HG03095 (cell line): ENCODE data around the gene TEPSIN.
"Not testable (repeated sequence)": the region's sequence is repeated elsewhere in the genome, so short reads cannot be mapped to it uniquely, and the experiment has no call there.

Experiments
- ATAC-seq: cut with Tn5 transposase; IDR thresholded peaks from one replicate; pipeline ENCODE4 v1.9.1; 2021; ENCODE audit warnings: moderate library complexity; ENCODE audit not compliant: unreplicated experiment

The TEPSIN gene

DNA sequence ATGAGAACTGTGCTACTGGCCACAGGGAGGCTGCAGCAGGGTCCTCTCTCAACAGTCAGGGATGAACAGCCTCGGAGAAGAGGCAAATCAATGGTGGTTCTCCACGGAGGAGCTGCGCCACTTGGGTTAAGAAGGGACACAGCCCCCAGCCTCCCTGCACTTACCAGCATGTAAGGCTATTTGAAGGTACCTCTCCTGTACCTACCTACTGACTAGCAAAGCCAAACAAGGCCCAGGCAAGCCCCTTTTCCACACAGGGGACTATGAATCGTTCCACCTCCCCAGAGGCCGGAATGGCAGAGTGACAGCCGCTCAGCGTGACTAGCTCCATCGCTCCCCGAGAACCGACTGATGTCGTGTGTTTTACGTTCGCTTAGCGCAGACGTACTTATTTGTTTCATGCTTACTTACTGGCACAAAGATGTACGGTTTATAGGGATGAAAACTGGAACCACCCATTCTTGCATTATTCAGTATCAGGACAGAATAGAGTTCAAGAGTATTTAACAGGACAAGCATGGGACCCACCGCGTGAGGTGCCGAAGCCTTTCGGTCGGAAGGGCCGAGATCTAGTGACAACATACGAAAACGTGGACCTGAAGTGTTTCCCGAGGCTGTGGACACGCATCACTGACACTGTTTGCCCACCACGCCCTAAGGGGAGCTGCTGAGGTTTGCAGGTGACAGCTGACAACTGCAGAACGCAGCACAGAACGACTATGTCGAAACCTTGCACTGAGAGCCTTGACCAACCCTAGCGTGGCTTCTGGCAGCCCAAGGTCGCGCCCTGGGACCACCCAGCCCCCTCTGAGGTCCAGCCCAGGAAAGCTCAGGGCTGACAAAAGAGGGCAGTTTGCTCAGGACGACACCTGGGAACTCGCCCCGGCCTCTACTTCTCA, 1.0 kb downstream of the TEPSIN start:
- ATAC-seq: no peak

DNA sequence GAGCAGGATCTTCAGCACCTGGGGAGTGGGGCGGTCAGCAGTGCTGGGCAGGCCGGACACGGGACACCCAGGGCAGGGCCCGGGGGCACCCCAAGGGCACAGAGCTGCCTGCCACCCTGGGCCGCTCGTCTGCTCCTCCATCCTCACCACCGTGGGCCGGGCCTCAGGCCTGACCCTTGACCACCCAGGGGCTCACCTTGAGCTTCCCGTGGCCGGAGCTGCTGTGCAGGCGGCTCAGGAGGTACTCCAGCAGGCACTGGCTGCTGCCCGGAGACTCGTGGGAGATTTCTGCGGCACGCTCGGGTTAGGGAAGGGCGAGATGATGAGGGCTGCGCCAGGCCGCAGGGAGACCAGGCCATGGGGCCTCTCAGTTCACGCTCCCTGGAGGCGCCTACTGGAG, 2.1 kb downstream of the TEPSIN start:
- ATAC-seq: no peak

DNA sequence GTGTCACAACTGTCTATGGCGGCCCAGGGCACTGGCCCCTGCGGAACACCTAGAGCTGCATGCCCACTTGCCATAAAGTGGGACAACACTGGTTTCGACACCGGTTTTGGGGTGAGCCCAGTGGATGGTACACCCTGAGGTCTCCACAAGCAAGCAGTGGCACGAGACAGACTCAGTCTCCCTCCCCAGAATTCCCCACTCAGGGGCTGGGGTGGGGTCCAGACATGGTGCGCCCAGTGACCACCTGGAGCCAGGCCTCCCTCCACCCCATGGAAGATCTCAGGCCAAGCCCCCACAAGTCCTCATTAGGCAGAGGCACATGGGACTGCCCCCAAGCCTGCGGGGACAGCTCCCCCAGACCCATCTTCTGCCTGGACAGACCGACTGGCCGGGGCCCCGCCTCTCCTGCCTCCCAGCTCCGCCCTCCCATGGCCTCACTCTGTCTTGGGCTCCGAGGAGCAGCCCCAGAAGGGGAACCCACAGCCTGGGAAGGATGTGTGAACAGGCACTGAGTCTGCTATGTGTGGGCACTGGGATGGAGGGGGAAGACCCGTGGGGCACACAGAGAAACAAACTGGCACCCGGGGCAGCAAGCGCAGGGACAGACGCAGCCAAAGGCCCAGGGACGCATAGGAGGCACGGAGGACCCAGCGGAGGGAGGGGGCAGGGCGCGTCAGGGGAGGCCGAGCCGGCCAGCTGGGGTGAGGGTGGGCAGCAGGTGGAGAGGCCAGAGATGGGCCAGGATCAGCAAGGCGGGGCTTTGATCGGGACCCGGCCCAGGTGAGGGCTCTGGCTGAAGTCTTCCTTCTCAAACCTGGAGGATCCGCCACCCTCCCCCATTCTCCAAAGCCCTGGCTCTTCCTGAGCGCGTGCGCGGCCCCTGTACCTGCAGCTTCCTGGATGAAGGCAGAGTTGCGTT, 2.8 kb downstream of the TEPSIN start:
- no peak for ATAC-seq

DNA sequence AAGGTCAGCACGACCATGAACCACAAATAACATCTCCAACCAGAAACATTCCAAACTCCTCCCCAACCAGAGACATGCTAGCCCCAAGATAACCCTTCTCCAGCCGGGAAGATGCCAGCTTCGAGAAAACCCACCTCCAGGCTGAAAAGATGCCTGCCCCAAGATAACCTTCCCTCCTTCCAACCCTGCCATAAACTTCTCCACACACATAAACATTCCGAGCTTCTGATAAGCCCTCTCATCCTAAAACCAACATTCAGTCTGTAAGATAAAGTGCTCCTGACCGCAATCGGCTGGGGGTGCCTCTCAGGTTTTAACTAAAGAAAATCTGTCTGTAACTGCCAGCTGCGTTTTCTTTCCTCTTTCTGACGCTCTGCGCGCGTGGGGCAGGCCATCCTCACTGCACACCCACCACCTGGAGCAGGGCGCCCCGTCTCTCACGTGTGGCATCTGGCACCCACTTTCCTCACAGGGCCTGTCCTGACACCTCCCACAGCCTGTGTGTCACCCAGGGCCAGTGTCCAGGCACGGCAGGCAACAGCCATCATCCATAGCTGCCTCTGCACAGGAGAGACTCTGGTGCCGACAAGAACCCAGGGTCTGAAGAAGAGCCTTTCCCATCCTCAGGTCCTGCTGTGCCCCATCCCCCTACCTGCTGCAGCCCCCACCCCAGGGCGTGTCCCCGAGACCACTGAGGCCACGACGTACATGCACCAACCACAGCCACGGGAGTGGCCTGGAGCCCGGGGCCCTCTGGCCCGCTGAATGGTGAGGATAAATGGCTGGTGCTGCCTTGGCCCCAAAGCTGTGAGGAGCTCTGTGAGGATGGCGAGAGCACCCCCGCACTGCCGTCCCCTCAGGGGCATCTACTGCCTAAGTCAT, 3.7 kb downstream of the TEPSIN start:
- no peak for ATAC-seq

GRCh38 chr17:81234506-81234855, 4.4 kb downstream of the TEPSIN start:
- no peak for ATAC-seq

DNA sequence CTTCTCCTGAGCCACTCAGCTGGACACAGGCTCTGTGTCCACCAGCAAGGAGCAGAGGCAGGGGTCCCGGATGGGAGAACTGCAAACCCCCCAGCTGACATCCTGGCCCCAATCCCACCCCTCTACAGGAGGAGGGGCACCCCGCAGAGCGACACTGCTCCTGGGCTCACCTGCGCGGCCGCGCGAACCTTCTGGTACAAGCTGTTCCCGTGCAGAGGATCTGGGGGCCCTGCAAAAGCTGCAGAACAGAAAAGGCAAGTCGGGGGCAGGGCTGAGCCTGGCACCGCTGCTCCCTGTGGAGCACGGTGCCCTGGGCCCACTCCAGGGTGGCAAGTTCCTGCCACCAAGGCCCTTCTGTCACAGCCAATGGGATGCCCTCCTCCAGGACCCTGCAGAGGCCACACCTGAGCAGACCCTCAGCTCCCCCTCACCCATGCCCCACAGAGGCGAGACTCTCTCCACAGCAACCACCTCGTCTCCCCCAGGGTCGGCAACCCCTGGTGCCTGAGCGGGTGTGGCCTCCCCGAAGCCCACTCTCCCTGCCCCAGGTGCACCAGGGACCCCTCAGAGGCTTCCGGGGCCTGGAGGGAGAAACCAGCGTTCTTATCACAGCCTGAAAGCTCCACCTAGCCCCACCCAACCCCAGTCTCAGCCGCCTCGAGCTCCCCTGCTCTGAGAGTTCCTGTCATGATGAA, 4.9 kb downstream of the TEPSIN start:
- ATAC-seq: no peak

- ATAC-seq: no peak
These were observed 5.5 kb downstream of the TEPSIN start for GRCh38 chr17:81233316-81233715.

DNA sequence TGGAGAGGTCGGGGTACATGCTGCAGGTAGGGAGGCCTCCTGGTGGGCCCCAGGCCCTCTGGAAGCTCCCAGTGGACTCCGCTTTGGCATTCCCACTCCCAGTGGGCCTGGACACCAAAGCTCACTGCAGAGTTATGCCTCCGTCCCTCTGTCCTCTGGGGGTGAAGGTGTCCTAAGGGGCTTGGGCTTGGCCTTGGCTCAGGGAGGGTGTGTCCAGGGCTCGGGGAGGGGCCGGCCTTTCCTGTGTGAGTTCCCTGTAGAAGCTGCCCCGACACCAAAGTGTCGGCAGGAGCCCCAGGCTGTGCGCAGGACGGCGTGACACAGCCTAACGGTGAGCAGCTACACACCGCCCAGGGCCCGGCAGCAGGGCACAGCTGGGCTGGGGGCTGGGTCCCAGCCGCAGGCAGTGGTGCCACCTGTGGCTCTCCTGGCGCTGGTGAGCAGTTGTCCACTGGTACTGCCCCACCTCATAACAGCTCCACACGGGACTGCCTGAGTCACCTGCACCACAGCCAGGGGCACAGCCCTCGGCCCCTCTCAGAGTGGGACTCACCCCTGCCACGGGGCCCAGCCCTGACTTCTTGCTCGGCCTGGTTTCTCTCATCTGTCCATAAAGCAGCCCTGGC, 6.1 kb downstream of the TEPSIN start:
- ATAC-seq: no peak

- no peak for ATAC-seq
These were observed 6.9 kb downstream of the TEPSIN start for GRCh38 chr17:81231766-81232581.

DNA sequence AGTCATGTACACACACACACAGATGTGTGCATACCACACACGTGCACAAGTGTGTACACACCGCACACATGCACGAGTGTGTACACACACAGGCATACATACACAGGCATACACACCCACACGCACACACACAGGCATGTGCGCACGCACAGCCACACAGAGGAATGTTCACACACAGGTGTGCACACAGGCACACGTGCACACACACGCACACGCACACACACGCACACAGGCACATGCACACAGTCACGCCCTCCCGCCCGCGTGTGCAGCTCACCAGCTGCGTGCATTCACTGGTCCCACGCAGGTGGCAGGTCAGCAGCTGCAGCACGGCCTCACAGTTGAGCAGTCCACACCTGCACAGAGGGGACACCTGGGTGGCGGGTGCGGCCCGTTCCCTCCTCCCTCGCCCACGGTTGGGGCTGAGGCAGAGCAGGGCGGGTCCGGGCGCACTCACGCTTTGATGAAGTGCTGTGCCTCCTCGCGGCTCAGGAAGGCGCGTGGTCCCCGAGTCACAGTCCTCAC, 7.7 kb downstream of the TEPSIN start:
- no peak for ATAC-seq

DNA sequence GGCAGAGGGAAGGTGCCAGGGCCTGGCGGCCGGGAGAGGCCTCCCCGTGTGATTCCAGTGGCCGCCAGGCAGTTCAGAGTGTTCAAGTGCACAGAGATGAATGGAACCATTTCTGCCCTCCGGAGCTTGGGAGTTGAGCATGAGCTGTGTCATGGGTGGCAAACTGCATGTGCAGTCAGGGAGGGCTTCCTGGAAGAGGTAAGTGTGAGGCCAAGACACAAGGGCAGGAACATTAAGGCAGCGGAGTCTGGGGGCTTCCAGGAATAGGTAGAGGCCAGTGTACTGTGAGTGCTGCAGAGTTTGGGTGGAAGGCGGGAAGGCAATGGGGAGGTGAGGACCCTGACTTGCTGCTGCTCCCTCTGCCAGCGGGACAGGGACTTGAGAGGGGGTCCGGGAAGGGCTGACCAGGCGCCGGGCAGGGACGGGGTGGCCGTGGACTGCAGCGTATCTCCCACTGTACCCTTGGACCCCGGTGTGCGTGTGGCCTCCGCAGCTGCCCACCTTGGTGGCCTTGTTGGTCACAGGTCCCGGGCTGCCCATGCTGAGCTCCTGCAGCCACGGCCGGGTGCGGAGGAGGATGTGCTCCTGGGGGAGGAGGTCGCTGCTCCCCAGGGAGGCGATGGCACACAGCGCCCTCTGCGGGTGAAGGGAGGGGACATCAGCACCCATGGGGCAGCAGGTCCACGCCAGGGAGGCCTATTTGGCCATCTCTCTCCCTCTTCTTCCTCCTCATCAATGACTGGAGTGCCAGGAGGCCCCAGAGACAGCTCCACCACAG, 8.6 kb downstream of the TEPSIN start:
- ATAC-seq: no peak

DNA sequence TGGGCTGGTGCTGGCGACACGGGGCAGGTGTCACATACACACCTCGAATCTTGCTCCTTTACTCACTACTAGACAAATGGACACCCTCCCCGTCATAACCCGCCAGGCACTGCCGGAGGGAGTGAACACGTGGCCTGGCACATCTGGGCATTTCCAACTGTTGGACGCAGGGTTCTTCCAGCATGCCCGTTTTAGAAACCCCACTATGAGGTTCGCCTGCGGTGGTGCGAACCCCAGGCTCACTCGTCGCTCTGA, 9.3 kb downstream of the TEPSIN start:
- no peak for ATAC-seq

GRCh38 chr17:81228834-81229665, 9.8 kb downstream of the TEPSIN start:
- ATAC-seq: no peak

GRCh38 chr17:81228420-81228819, 10.4 kb downstream of the TEPSIN start:
- no peak for ATAC-seq

GRCh38 chr17:81227630-81228029, 11.2 kb downstream of the TEPSIN start:
- not testable (repeated sequence) for ATAC-seq

GRCh38 chr17:81223762-81224130, 15.1 kb downstream of the TEPSIN start:
- no peak for ATAC-seq

DNA sequence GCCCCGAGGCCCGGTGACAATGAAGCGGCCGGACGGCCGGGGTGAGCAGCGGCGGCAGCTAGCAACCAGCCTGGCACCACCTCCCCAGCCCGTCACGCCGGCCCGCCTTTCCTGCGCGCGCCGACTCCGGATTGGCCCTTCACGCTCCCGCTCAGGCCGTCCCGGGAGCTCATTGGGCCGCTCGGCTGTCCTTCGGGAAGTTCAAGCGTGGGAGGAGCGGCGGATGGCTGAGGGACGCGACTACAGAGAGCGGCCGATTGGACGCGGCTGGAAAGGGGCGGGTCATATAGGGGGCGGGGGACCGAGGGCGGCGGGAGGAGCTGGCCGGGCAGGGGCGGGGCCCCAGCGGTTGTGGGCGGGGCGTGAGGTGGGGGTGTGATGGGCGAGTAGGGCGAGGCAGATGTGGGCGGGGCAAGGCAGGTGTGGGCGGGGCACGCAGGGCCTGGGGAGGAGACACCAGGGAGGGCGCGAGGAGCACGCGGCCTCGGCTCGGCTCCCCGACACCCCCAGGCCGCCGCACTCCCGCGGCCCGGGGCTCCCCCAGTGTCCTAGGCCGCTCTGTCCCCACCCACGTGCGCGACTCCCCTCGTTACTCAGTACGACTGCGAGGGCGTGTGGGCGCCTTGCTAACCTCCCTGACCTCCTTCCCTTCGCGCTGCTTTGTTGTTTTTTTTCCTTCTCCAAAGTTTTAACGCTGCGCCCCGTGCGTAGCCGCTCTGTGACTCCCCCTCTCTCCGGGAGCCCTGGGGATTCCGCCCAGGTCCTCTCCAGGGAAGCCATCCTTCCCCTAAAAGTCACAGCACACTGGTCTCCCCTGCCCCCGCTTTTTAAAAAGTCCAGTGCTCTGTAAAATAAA, 15.7 kb downstream of the TEPSIN start, which contains the start of gene CEP131:
Gene CEP131 (minus strand): TSS at position 60 of the 856 bp plus-strand sequence. CDS start 2,909 bp downstream, outside the sequence.
- ATAC-seq: peak; percentile 92
